ENCODE results near the gene PRM1. TPM values are rescaled to one million over a fixed set of nuclear protein-coding genes. Genes with fewer than 3 reads are reported as not detected.

The PRM1 gene
- total RNA-seq, 1 experiment from 2014 or later = 0.48 TPM

DNA sequence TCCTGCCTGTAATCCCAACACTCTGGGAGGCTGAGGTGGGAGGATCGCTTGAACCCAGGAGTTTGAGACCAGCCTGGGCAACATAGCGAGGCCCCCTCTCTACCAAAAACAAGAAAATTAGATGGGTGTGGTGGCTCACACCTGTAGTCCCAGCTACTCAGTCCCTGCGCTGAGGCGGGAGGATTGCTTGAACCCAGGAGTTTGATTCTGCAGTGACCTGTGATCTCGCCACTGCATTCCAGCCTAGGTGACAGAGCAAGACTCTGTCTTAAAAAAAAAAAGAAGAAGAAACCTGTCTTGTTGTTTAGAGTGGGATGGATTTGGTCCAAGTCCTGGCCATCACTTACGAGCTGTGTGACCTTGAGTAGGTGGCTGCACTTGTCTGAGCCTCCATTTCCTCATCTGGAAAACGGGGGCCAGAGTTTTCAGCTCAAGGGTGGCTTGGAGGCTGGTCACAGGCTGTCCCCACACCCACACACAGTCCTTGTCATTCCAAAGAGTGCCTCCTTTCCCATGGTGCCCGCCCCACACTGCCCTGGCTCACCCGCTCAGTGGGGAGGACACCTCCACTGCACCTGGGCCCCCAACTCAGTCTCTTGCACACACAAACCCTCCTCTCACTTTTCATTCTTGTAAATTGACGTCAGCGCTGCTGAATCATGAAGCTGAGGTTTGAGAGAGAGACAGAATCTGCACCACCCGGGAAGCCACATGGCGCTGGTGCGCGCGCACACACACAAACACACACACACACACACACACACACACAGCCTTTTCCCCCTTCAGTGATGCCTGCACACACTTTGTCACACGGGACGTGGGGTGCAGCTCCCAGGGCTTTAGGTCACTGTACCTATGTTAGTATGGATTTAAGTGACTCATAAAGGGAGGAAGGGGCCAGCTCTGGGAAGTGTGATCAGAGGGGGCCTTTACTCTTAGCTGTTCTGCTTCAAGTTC is 29.3 kb downstream of the PRM1 start:
- ChIA-PET CTCF (interaction anchor here (1.0 to 1.9 kb wide), 2 partner anchors 104 to 107 kb away, joined by 3 to 9 read pairs; no protein-coding TSS in a partner anchor), POLR2A (interaction anchor here (0.7 to 0.8 kb wide), 2 partner anchors 107 to 907 kb away, joined by 3 read pairs; no protein-coding TSS in a partner anchor)
- Mint-ChIP-seq H3K27ac (peak overlapping the region; percentile 81), H3K9me3 (no peaks in the 10 kb centered on the region), H3K36me3 (peaks cover 19% of the 10 kb centered on the region), H3K27me3 (ENCODE audit: low read depth) (no peaks in the 10 kb centered on the region), H3K4me3 (peak overlapping the region; percentile 77), H3K4me1 (peaks cover 32% of the 10 kb centered on the region)
- ATAC-seq = no peak
- DNase-seq (ENCODE audit: low spot score) = no peak
- TF ChIP-seq ZNF121 (CRISPR knock-in tag; IDR thresholded peaks at IDR 0.05) (peak; percentile 47; the same call in 1 of the 2 replicates), GRHL2 (CRISPR knock-in tag; IDR thresholded peaks at IDR 0.05; ENCODE audit: insufficient replicate concordance, severe bottlenecking) (no peak), PRRX2 (CRISPR knock-in tag; IDR thresholded peaks at IDR 0.05) (peak; percentile 12; the same call in 1 of the 2 replicates)
- TF ChIP-seq, protein P1, sequence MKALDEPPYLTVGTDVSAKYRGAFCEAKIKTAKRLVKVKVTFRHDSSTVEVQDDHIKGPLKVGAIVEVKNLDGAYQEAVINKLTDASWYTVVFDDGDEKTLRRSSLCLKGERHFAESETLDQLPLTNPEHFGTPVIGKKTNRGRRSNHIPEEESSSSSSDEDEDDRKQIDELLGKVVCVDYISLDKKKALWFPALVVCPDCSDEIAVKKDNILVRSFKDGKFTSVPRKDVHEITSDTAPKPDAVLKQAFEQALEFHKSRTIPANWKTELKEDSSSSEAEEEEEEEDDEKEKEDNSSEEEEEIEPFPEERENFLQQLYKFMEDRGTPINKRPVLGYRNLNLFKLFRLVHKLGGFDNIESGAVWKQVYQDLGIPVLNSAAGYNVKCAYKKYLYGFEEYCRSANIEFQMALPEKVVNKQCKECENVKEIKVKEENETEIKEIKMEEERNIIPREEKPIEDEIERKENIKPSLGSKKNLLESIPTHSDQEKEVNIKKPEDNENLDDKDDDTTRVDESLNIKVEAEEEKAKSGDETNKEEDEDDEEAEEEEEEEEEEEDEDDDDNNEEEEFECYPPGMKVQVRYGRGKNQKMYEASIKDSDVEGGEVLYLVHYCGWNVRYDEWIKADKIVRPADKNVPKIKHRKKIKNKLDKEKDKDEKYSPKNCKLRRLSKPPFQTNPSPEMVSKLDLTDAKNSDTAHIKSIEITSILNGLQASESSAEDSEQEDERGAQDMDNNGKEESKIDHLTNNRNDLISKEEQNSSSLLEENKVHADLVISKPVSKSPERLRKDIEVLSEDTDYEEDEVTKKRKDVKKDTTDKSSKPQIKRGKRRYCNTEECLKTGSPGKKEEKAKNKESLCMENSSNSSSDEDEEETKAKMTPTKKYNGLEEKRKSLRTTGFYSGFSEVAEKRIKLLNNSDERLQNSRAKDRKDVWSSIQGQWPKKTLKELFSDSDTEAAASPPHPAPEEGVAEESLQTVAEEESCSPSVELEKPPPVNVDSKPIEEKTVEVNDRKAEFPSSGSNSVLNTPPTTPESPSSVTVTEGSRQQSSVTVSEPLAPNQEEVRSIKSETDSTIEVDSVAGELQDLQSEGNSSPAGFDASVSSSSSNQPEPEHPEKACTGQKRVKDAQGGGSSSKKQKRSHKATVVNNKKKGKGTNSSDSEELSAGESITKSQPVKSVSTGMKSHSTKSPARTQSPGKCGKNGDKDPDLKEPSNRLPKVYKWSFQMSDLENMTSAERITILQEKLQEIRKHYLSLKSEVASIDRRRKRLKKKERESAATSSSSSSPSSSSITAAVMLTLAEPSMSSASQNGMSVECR (CRISPR knock-in tag; IDR thresholded peaks at IDR 0.05; ENCODE audit: borderline replicate concordance) = 0 out of 2 replicates have a peak, but pooled peaks have one; percentile 24

GRCh38 chr16:11250786-11251524 is 30.2 kb downstream of the PRM1 start:
- ChIA-PET POLR2A (interaction anchor here (0.8 kb wide), 1 partner anchor 108 kb away, joined by 3 read pairs; no protein-coding TSS in a partner anchor), CTCF (interaction anchor here (1.9 kb wide), 1 partner anchor 105 kb away, joined by 9 read pairs; no protein-coding TSS in a partner anchor)
- no peaks in the 10 kb centered on the region for H3K27me3 Mint-ChIP-seq (ENCODE audit: low read depth)
- H3K36me3 Mint-ChIP-seq = peaks cover 19% of the 10 kb centered on the region
- H3K27ac Mint-ChIP-seq = peak overlapping the region; percentile 49
- ATAC-seq = no peak
- H3K4me3 Mint-ChIP-seq = no peak overlapping the region
- H3K4me1 Mint-ChIP-seq = peaks cover 32% of the 10 kb centered on the region
- DNase-seq (ENCODE audit: low spot score) = no peak
- TF ChIP-seq CTCF (IDR thresholded peaks at IDR 0.05) (no peak), NFATC4 (CRISPR knock-in tag; IDR thresholded peaks at IDR 0.05) (0 out of 2 replicates have a peak, but pooled peaks have one; percentile 56), ZBTB21 (CRISPR knock-in tag; IDR thresholded peaks at IDR 0.05; ENCODE audit: borderline replicate concordance) (no peak), ZNF671 (CRISPR knock-in tag; IDR thresholded peaks at IDR 0.05) (0 out of 2 replicates have a peak, but pooled peaks have one; percentile 50)
- H3K9me3 Mint-ChIP-seq = no peaks in the 10 kb centered on the region

- CTCF ChIA-PET = interaction anchor here (1.1 kb wide), 1 partner anchor 279 kb away, joined by 4 read pairs; no protein-coding TSS in a partner anchor
- Mint-ChIP-seq H3K27ac (peak overlapping the region; percentile 49; the same call in 1 of the 2 replicates), H3K36me3 (peaks cover 19% of the 10 kb centered on the region), H3K27me3 (ENCODE audit: low read depth) (no peaks in the 10 kb centered on the region), H3K4me3 (no peak overlapping the region), H3K4me1 (peaks cover 32% of the 10 kb centered on the region), H3K9me3 (no peaks in the 10 kb centered on the region)
- ATAC-seq (peak; percentile 66), DNase-seq (ENCODE audit: low spot score) (peak; percentile 34)
- POLR2A ChIA-PET = interaction anchor here (0.6 kb wide), 1 partner anchor 117 kb away, joined by 5 read pairs; no protein-coding TSS in a partner anchor
- TF ChIP-seq KAT7 (CRISPR knock-in tag; IDR thresholded peaks at IDR 0.05; ENCODE audit: borderline replicate concordance) (no peak), ZMAT4 (CRISPR knock-in tag; IDR thresholded peaks at IDR 0.05) (no peak), ZBTB43 (CRISPR knock-in tag; IDR thresholded peaks at IDR 0.05) (no peak), ZNF416 (CRISPR knock-in tag; IDR thresholded peaks at IDR 0.05) (no peak), NR1H2 (CRISPR knock-in tag; IDR thresholded peaks at IDR 0.05) (no peak)
- TF ChIP-seq, protein P2, sequence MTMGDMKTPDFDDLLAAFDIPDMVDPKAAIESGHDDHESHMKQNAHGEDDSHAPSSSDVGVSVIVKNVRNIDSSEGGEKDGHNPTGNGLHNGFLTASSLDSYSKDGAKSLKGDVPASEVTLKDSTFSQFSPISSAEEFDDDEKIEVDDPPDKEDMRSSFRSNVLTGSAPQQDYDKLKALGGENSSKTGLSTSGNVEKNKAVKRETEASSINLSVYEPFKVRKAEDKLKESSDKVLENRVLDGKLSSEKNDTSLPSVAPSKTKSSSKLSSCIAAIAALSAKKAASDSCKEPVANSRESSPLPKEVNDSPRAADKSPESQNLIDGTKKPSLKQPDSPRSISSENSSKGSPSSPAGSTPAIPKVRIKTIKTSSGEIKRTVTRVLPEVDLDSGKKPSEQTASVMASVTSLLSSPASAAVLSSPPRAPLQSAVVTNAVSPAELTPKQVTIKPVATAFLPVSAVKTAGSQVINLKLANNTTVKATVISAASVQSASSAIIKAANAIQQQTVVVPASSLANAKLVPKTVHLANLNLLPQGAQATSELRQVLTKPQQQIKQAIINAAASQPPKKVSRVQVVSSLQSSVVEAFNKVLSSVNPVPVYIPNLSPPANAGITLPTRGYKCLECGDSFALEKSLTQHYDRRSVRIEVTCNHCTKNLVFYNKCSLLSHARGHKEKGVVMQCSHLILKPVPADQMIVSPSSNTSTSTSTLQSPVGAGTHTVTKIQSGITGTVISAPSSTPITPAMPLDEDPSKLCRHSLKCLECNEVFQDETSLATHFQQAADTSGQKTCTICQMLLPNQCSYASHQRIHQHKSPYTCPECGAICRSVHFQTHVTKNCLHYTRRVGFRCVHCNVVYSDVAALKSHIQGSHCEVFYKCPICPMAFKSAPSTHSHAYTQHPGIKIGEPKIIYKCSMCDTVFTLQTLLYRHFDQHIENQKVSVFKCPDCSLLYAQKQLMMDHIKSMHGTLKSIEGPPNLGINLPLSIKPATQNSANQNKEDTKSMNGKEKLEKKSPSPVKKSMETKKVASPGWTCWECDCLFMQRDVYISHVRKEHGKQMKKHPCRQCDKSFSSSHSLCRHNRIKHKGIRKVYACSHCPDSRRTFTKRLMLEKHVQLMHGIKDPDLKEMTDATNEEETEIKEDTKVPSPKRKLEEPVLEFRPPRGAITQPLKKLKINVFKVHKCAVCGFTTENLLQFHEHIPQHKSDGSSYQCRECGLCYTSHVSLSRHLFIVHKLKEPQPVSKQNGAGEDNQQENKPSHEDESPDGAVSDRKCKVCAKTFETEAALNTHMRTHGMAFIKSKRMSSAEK (CRISPR knock-in tag; IDR thresholded peaks at IDR 0.05; ENCODE audit: borderline replicate concordance) = peak; percentile 7; the same call in 1 of the 2 replicates
Measured at GRCh38 chr16:11250091-11250785, 30.9 kb downstream of the PRM1 start.

Data from WTC11 (cell line).